ENCODE results near the gene ATG9A.

GRCh38 chr2:219220652-219221402, 8.6 kb downstream of the ATG9A start:
- no peak for TF ChIP-seq CTCF (IDR thresholded peaks at IDR 0.05)
- TF ChIP-seq POLR2AphosphoS5 (IDR thresholded peaks at IDR 0.05): no peak
